ENCODE results near the gene SLC34A1. TPM values are rescaled to one million over a fixed set of nuclear protein-coding genes. Genes with fewer than 3 reads are reported as not detected.

The SLC34A1 gene
- total and polyA plus RNA-seq, 2 of the 13 experiments (the other 11 are each of a cell fraction or from before 2014, with no cell fraction given), result 0.03 to 0.20 TPM

- TF ChIP-seq ZNF281 (CRISPR knock-in tag; IDR thresholded peaks at IDR 0.05; ENCODE audit: borderline replicate concordance) (no peak), HIVEP1 (CRISPR knock-in tag; IDR thresholded peaks at IDR 0.05) (no peak), ZBTB10 (CRISPR knock-in tag; IDR thresholded peaks at IDR 0.05; ENCODE audit: borderline replicate concordance) (no peak), TEAD3 (CRISPR knock-in tag; optimal IDR thresholded peaks at IDR 0.05; ENCODE audit: borderline replicate concordance) (no peak), NFAT5 (CRISPR knock-in tag; IDR thresholded peaks at IDR 0.05) (no peak)
These were observed 4.4 kb downstream of the SLC34A1 start (continued) for GRCh38 chr5:177388521-177389052.
